NT2/D1 (cell line): ENCODE data around the gene TMBIM1.

Experiments used
- SUZ12 ChIP-seq: IDR thresholded peaks from 2 replicates; pipeline ENCODE4 v1.6.1; 2011; ENCODE audit not compliant: insufficient read length, insufficient read depth; ENCODE audit errors: extremely low read depth
- ZNF274 ChIP-seq: IDR thresholded peaks from 2 replicates; pipeline ENCODE4 v1.6.1; 2011; ENCODE audit warnings: mild to moderate bottlenecking, low read depth, low read length

DNA sequence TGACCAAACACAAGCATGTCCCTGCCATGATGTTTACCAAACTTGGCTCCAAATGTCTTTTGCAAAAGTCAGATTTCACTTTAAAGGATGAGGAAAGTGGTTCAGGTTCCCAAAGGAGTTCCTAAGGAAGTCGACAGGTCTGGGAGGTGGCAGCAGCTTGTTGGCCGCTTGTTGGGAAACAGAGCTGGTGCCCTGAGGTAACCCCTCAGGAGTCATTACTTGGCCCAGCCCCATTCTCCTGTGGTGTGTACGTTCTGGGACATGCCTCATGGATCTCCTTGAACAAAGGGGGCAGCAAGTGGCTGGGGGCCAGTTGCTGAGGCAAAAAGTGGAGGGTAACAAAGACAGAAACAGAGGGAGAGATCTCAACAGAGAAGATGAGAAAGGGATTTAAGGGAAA lies 10.9 kb downstream of the TMBIM1 start:
- TF ChIP-seq ZNF274, result no peak
- TF ChIP-seq SUZ12, result no peak
